ENCODE results near the gene IFNLR1.

Gene IFNLR1

DNA sequence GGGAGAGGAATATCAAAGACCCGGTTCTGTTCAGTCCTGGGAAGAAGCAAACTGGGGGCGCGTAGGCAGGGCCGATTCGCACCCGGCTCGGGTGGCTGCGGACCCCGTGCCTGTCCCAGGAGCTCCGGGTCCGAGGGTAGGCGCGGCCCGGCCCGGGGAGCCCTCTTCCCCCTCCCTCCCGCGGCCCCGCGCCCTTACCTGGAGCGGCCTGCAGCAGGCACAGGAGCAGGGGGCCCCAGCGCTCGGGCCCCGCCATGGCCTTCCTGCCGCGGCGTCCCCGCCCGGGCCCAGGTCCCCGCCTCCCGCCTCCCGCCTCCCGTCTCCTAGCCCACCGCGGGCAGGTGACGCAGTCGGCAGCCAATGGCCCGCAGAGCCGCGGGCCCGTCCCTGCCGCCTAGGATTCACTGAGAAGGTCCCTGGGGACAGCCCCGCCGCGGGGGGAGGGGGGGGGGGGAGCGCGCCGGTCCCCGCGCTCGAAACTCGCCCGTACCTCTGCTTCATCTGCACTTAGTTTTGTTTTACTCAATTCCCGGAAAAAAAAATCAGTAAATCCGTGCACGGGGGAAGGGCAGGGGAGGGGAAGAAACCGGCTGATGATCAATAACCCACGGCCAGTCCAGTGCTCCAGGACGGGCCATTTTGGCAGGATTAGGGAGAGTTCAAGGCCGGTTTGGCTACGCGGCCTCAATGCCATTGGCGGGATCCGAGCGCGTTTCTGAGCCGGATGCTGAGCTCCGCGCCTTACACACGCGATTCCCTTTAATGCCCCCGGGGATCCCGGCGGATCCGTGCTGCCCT is at the start of gene IFNLR1:
Gene IFNLR1, minus strand, starts transcription at position 297 of the 798 bp plus-strand sequence. Its CDS starts 41 bp downstream, at position 256.
- 0 out of 2 replicates have a peak, but pooled peaks cover 4% of the 10 kb centered on the region for H3K27me3 ChIP-seq (ENCODE audit: insufficient read depth, low read length)
- peaks cover 13% of the 10 kb centered on the region for H3K4me1 ChIP-seq (ENCODE audit: control insufficient read depth, insufficient read depth, low read length, unreplicated experiment)
- peak within 1 kb of the TSS; percentile 97 for H2AFZ ChIP-seq (ENCODE audit: low read length, unreplicated experiment)
- H3K4me3 ChIP-seq (ENCODE audit: low read depth, low read length) = peak within 1 kb of the TSS; percentile 89
- H3K79me2 ChIP-seq (ENCODE audit: control insufficient read depth, insufficient read depth, low read length, unreplicated experiment) = no peaks in the 10 kb centered on the region
- no peak within 1 kb of the TSS for H3K27ac ChIP-seq (ENCODE audit: low read depth, low read length)
- no peaks in the 10 kb centered on the region for H3K36me3 ChIP-seq (ENCODE audit: insufficient read depth, low read length)

DNA sequence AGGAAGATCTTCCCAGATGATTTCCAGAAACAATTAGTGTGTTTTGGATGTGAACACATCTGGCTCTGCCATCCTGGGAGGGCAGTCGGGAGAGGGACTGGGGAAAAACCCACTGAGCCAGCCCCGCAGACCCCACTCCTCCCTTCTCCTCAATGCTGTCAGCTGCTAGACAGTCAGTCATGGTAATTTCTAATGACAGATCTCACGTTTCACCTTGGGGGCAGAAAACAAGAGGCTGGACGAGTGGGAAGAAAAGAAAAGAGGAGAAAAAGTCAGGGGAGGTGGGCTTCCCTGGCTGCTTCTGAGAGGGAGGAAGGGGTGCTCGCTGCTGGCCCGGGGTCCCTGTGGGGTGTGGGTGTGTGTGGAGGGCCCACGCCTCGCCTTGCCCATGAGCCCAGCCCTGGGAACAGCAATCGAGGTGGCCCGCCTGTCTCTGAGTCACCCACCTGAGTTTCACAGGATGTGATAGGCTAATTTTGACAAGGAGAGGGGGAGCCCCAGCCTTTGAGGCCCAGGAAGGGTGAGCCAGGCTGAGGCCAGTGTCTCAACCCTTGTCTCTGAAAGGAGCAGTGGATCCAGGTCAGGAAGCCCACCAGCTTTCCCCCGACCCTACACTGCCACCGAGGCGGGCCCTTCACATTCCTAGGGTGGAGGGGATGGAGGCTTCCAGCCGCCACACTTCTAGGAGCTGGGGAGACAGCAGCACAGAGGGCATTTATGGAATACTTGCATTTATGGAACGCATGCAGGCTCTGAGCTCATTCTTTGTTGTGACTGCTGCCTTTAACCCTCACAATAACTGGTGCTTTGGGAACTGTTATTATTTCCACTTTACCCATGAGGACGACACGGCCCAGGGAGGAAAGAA is 49.1 kb upstream of the IFNLR1 start:
- Histone ChIP-seq H2AFZ (ENCODE audit: low read length, unreplicated experiment) (no peak overlapping the region), H3K27ac (ENCODE audit: low read depth, low read length) (peak overlapping the region; percentile 62), H3K36me3 (ENCODE audit: insufficient read depth, low read length) (no peaks in the 10 kb centered on the region), H3K27me3 (ENCODE audit: insufficient read depth, low read length) (no peaks in the 10 kb centered on the region), H3K4me1 (ENCODE audit: control insufficient read depth, insufficient read depth, low read length, unreplicated experiment) (peaks cover 24% of the 10 kb centered on the region), H3K79me2 (ENCODE audit: control insufficient read depth, insufficient read depth, low read length, unreplicated experiment) (no peaks in the 10 kb centered on the region), H3K4me3 (ENCODE audit: low read depth, low read length) (no peak overlapping the region)

DNA sequence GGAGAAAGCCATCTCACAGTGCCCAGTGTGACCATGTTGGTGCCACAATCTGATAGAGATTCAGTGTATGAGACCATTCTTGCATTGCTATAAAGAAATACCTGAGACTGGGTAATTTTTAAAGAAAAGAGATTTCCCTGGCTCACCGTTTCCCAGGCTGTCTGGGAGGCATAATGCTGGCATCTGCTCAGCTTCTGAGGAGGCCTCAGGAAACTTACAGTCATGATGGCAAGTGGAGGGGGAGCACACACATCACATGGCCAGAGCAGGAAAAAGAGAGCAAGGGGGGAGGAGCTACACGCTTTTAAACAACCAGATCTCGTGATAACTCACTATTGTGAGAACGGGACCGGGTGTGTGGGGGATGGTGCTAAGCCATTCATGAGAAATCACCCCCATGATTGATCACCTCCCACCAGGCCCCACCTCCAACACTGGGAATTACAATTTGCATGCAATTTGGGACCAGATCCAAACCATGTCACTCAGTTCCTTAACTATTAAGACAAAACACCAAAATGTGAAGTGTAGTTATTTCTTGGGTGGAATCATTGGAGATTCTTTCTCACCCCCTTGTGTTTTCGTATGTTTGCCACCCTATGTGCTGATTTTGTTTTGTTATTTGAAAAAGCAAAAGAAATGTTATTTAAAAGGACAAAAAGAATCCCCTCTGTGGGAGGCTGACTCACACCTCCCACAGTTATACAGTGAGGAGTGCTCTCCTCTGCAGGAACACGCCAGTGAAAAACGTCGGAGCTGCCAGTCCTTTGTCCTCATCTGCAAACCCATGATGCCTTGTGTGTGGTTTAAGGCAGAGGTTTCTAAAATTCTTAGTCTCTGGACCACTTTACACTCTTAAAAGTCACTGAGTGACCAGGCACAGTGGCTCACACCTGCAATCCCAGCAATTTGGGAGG is 46.9 kb upstream of the IFNLR1 start:
- Histone ChIP-seq H3K27ac (ENCODE audit: low read depth, low read length) (no peak overlapping the region), H2AFZ (ENCODE audit: low read length, unreplicated experiment) (no peak overlapping the region), H3K36me3 (ENCODE audit: insufficient read depth, low read length) (no peaks in the 10 kb centered on the region), H3K4me1 (ENCODE audit: control insufficient read depth, insufficient read depth, low read length, unreplicated experiment) (peaks cover 24% of the 10 kb centered on the region), H3K79me2 (ENCODE audit: control insufficient read depth, insufficient read depth, low read length, unreplicated experiment) (no peaks in the 10 kb centered on the region), H3K4me3 (ENCODE audit: low read depth, low read length) (no peak overlapping the region), H3K27me3 (ENCODE audit: insufficient read depth, low read length) (no peaks in the 10 kb centered on the region)

DNA sequence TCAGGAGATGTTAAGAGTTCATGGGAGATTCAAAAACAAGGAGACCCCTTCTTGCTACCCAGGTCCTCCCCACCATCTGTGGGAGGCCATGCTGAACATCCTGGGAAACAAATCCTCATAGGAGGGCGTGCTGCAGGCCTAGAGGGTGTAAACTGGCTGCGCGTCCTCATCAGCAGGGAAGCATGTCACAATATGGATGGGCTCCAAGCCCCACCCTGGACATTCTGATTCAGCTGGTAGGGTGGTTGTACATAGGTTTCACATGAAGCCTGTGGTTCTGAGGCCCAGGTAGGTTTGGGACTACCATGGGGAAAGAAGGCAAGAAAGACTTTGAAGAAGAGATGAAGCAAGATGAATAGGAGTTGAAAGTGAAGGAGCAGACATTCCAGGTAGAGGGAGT is 44.6 kb upstream of the IFNLR1 start:
- H3K27me3 ChIP-seq (ENCODE audit: insufficient read depth, low read length) = no peaks in the 10 kb centered on the region
- peaks cover 15% of the 10 kb centered on the region for H3K4me1 ChIP-seq (ENCODE audit: control insufficient read depth, insufficient read depth, low read length, unreplicated experiment)
- H3K27ac ChIP-seq (ENCODE audit: low read depth, low read length) = no peak overlapping the region
- H3K79me2 ChIP-seq (ENCODE audit: control insufficient read depth, insufficient read depth, low read length, unreplicated experiment) = no peaks in the 10 kb centered on the region
- H3K36me3 ChIP-seq (ENCODE audit: insufficient read depth, low read length) = no peaks in the 10 kb centered on the region
- no peak overlapping the region for H3K4me3 ChIP-seq (ENCODE audit: low read depth, low read length)
- no peak overlapping the region for H2AFZ ChIP-seq (ENCODE audit: low read length, unreplicated experiment)

DNA sequence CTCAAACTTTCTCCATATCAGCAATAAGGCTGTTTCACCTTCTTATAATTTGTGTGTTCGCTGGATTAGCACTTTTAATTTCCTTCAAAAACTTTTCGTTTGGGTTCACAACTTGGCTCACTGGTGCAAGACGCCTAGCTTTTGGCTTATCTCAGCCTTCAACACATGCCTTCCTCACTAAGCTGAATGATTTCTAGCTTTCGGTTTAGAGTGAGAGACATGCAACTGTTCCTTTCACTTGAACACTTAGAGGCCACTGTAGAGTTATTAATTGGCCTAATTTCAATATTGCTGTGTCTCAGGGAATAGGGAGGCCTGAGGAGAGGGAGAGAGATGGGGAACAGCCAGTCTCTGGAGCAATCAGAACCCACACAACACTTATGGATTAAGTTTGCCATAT is 41.2 kb upstream of the IFNLR1 start:
- Histone ChIP-seq H3K4me1 (ENCODE audit: control insufficient read depth, insufficient read depth, low read length, unreplicated experiment) (no peaks in the 10 kb centered on the region), H3K36me3 (ENCODE audit: insufficient read depth, low read length) (no peaks in the 10 kb centered on the region), H2AFZ (ENCODE audit: low read length, unreplicated experiment) (no peak overlapping the region), H3K27me3 (ENCODE audit: insufficient read depth, low read length) (no peaks in the 10 kb centered on the region), H3K4me3 (ENCODE audit: low read depth, low read length) (no peak overlapping the region), H3K27ac (ENCODE audit: low read depth, low read length) (no peak overlapping the region), H3K79me2 (ENCODE audit: control insufficient read depth, insufficient read depth, low read length, unreplicated experiment) (no peaks in the 10 kb centered on the region)

DNA sequence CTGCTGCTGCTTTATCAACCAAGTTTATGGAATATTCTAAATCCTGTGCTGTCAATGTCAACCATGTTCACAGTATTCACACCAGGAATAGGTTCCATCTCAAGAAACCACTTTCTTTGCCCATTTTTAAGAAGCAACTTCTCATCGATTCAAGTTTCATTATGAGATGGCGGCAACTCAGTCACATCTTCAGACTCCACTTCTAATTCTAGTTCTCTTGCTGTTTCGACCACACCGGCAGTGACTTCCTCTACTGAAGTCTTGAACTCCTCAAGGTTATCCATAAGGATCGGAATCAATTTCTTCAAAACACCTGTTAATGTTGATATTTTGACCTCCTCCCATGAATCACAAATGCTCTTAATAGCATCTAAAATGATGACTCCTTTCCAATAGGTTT is 39.7 kb upstream of the IFNLR1 start:
- H3K4me3 ChIP-seq (ENCODE audit: low read depth, low read length) = no peak overlapping the region

DNA sequence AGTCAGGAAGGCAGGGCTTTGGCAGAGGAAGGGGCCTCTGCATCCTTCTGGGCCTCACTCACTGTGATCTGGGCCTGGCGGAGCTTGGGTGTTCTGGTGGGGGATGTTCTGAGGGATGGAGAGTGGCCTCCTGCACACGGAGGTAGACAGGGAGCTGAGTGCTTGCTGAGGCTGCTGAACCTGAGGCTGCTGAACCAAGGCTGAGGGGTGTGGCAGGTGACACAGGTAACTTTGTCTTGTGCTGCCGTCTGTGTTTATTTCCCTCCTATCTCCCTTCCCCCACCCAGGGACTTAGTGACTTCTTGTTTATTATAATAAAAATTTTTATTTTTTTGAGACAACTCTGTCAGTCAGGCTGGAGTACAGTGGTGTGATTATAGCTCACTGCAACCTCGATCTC is 37.7 kb upstream of the IFNLR1 start:
- no peak overlapping the region for H3K4me3 ChIP-seq (ENCODE audit: low read depth, low read length)

More for the DNA sequence above, 39.7 kb upstream of the IFNLR1 start:
- Histone ChIP-seq H3K36me3 (ENCODE audit: insufficient read depth, low read length) (no peaks in the 10 kb centered on the region), H3K27me3 (ENCODE audit: insufficient read depth, low read length) (peaks cover 3% of the 10 kb centered on the region; the same call in 1 of the 2 replicates), H3K79me2 (ENCODE audit: control insufficient read depth, insufficient read depth, low read length, unreplicated experiment) (no peaks in the 10 kb centered on the region), H3K27ac (ENCODE audit: low read depth, low read length) (no peak overlapping the region), H2AFZ (ENCODE audit: low read length, unreplicated experiment) (no peak overlapping the region), H3K4me1 (ENCODE audit: control insufficient read depth, insufficient read depth, low read length, unreplicated experiment) (no peaks in the 10 kb centered on the region)

DNA sequence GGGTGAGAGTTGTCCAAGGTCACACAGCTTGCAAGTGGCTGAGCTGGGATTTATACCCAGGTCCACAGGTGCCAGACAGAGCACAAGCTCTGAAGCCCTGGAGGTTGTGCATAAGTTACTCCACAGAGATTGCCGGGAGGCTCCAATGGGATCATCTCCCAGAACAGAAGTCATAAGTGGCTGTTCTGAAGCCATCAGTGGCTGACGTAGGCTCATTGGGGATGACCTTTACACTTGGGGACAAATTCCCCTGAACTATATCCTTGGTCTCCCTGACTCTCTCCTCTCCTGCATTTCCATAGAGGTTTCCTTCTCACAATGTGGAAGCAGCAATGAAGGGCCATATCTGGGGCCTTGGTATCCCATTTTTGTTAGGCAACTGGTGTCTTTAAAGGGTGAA is 37.0 kb upstream of the IFNLR1 start:
- H3K36me3 ChIP-seq (ENCODE audit: insufficient read depth, low read length) = no peaks in the 10 kb centered on the region
- H2AFZ ChIP-seq (ENCODE audit: low read length, unreplicated experiment) = no peak overlapping the region
- H3K79me2 ChIP-seq (ENCODE audit: control insufficient read depth, insufficient read depth, low read length, unreplicated experiment) = no peaks in the 10 kb centered on the region
- H3K27me3 ChIP-seq (ENCODE audit: insufficient read depth, low read length) = peaks cover 4% of the 10 kb centered on the region; the same call in 1 of the 2 replicates
- no peak overlapping the region for H3K4me3 ChIP-seq (ENCODE audit: low read depth, low read length)
- no peak overlapping the region for H3K27ac ChIP-seq (ENCODE audit: low read depth, low read length)
- H3K4me1 ChIP-seq (ENCODE audit: control insufficient read depth, insufficient read depth, low read length, unreplicated experiment) = no peaks in the 10 kb centered on the region

More for the DNA sequence above, 37.7 kb upstream of the IFNLR1 start:
- Histone ChIP-seq H3K4me1 (ENCODE audit: control insufficient read depth, insufficient read depth, low read length, unreplicated experiment) (no peaks in the 10 kb centered on the region), H3K36me3 (ENCODE audit: insufficient read depth, low read length) (no peaks in the 10 kb centered on the region), H3K27ac (ENCODE audit: low read depth, low read length) (no peak overlapping the region), H3K79me2 (ENCODE audit: control insufficient read depth, insufficient read depth, low read length, unreplicated experiment) (no peaks in the 10 kb centered on the region), H2AFZ (ENCODE audit: low read length, unreplicated experiment) (no peak overlapping the region), H3K27me3 (ENCODE audit: insufficient read depth, low read length) (peaks cover 4% of the 10 kb centered on the region; the same call in 1 of the 2 replicates)

DNA sequence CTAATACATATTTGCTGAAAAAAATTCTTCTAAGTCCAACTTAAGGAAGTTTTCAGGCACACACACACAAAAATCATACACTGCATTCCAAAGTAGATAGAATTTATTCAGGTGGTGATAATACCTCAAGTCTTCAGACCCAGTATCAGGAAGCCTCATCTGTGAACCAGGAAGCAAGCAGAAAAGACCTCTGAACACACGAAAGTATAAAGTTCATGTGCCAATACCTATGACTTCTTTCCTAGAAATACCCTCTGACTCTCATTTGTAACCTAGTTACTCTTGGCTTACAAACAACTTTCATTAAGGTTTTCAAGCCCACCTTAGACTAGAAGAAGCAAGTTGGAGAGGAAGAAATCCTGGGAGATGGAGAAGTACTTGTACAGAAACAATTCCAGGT is 35.7 kb upstream of the IFNLR1 start:
- Histone ChIP-seq H3K79me2 (ENCODE audit: control insufficient read depth, insufficient read depth, low read length, unreplicated experiment) (no peaks in the 10 kb centered on the region), H3K4me3 (ENCODE audit: low read depth, low read length) (no peak overlapping the region), H2AFZ (ENCODE audit: low read length, unreplicated experiment) (no peak overlapping the region), H3K27me3 (ENCODE audit: insufficient read depth, low read length) (peaks cover 4% of the 10 kb centered on the region), H3K36me3 (ENCODE audit: insufficient read depth, low read length) (no peaks in the 10 kb centered on the region), H3K4me1 (ENCODE audit: control insufficient read depth, insufficient read depth, low read length, unreplicated experiment) (no peaks in the 10 kb centered on the region), H3K27ac (ENCODE audit: low read depth, low read length) (no peak overlapping the region)

DNA sequence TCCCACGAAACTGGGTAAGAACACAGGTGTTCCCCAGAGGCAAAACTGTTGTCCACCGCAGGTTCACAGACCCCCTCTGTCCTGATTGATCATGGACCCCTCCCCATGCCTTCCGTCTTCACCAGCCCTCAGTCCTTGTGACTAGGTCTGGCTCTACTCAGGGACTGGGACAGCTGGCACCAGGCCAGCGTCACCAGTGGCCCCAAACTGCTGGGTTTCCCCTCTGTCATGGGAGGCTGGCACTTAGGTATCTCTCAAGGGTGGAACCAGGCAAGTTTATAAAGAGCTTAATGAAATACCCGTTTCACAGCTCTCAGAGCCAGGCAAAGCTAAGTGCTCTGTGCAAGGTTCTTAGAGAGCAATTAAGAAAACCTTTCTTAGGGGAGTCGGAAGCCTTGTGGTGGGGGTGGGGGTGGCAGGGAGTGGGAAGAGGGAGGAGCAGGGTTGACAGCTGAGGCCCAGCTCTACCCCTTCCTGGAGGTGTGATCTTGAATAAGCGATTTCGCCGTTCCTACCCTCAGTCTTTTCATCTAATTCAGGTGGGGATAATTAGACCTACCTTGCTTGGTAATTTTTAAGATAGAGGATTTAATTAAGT is 35.0 kb upstream of the IFNLR1 start:
- Histone ChIP-seq H2AFZ (ENCODE audit: low read length, unreplicated experiment) (no peak overlapping the region), H3K4me1 (ENCODE audit: control insufficient read depth, insufficient read depth, low read length, unreplicated experiment) (no peaks in the 10 kb centered on the region), H3K27me3 (ENCODE audit: insufficient read depth, low read length) (peaks cover 11% of the 10 kb centered on the region)

More for the DNA sequence above, 35.0 kb upstream of the IFNLR1 start:
- Histone ChIP-seq H3K79me2 (ENCODE audit: control insufficient read depth, insufficient read depth, low read length, unreplicated experiment) (no peaks in the 10 kb centered on the region), H3K4me3 (ENCODE audit: low read depth, low read length) (no peak overlapping the region), H3K36me3 (ENCODE audit: insufficient read depth, low read length) (no peaks in the 10 kb centered on the region), H3K27ac (ENCODE audit: low read depth, low read length) (no peak overlapping the region)

Data from ACC112 (cell line).